GM12878 (cell line): ENCODE results near the gene GKN1. TPM values are rescaled to one million over a fixed set of nuclear protein-coding genes. Genes with fewer than 3 reads are reported as not detected.

Source experiments
- ATAC-seq: fragments of 200-7000 bp; cut with Tn5 transposase; 3 replicates; pipeline ENCODE4 v1.9.1; 2020; ENCODE audit warnings: mild to moderate bottlenecking, moderate library complexity
- BruUV-seq: library from RNA; stranded (reverse); fragments of 400-500 nt; replicated peaks from 2 replicates; lab custom pipeline; 2021; lab: Mats Ljungman, UMichigan
- CTCF ChIA-PET: fragments of 300-600 bp; sonication (Branson Sonifier 250); formaldehyde crosslinking; extraction: SDS; loops from one replicate; lab custom pipeline; 2021; ENCODE audit warnings: inconsistent platforms; lab: Yijun Ruan, JAX
- POLR2A ChIA-PET: fragments of 350-600 bp; formaldehyde crosslinking; extraction: SDS; loops from one replicate; lab custom pipeline; 2021; ENCODE audit warnings: inconsistent platforms; lab: Charles Lee
- RAD21 ChIA-PET: fragments of 300-600 bp; sonication (Branson Sonifier 250); formaldehyde crosslinking; loops from one replicate; lab custom pipeline; 2023; ENCODE audit warnings: antibody characterized with exemption; ENCODE audit not compliant: unreplicated experiment; lab: Charles Lee
- SMC1A ChIA-PET: fragments of 300-600 bp; sonication (Branson Sonifier 250); formaldehyde crosslinking; loops from one replicate; lab custom pipeline; 2023; ENCODE audit not compliant: unreplicated experiment, uncharacterized antibody; lab: Charles Lee
- DNase-seq: peaks from one replicate; pipeline ENCODE4 v3.0.0-alpha.2; 2011; ENCODE audit warnings: low read depth, low spot score
- FAIRE-seq: peaks from 3 replicates; lab custom pipeline; 2011; peaks lifted over from hg19 to GRCh38; lab: Jason Lieb, UNC
- H2AFZ ChIP-seq: 2 replicates; pipeline ENCODE4 v1.6.0; 2011; ENCODE audit warnings: low read depth, low read length, control low read depth; ENCODE audit not compliant: control insufficient read depth
- H3K27ac ChIP-seq: 2 replicates; pipeline ENCODE4 v1.5.1; 2011; ENCODE audit warnings: control low read depth; ENCODE audit not compliant: control insufficient read depth, insufficient read depth
- H3K27me3 ChIP-seq, 2 experiments: replicated peaks in 1 of 2; 2 replicates each; pipeline versions ENCODE4 v1.6.0 to v1.6.1; 2011; ENCODE audit warnings: low read length in 1 of 2; ENCODE audit not compliant: control insufficient read depth in 2 of 2, insufficient read depth in 2 of 2
- H3K36me3 ChIP-seq, 2 experiments: 2 replicates each; pipeline ENCODE4 v1.5.1; 2011; ENCODE audit warnings: low read length in 1 of 2; ENCODE audit not compliant: control insufficient read depth in 2 of 2, insufficient read depth in 2 of 2
- H3K4me1 ChIP-seq: 2 replicates; pipeline ENCODE4 v1.6.1; 2011; ENCODE audit warnings: mild to moderate bottlenecking, low read length, moderate library complexity, mixed read lengths; ENCODE audit not compliant: control insufficient read depth, insufficient read depth
- H3K4me2 ChIP-seq: 2 replicates; pipeline ENCODE4 v1.6.0; 2011; ENCODE audit warnings: control low read depth; ENCODE audit not compliant: control insufficient read depth, insufficient read depth
- H3K4me3 ChIP-seq: fragments of 200-600 bp; sonication (generic); 2 replicates; pipeline ENCODE4 v1.5.1; 2016
- H3K79me2 ChIP-seq: 2 replicates; pipeline ENCODE4 v1.6.0; 2011; ENCODE audit warnings: low read length; ENCODE audit not compliant: control insufficient read depth, insufficient read depth
- H3K9ac ChIP-seq: 2 replicates; pipeline ENCODE4 v1.8.0; 2011; ENCODE audit warnings: low read length, control low read depth, mixed read lengths; ENCODE audit not compliant: control insufficient read depth, insufficient read depth
- H3K9me3 ChIP-seq: replicated peaks from 3 replicates; pipeline ENCODE4 v1.5.1; 2011; ENCODE audit warnings: mild to moderate bottlenecking, low read length; ENCODE audit not compliant: control insufficient read depth, insufficient read depth
- H4K20me1 ChIP-seq: 2 replicates; pipeline ENCODE4 v1.6.0; 2011; ENCODE audit not compliant: control insufficient read depth, insufficient read depth
- CEBPZ ChIP-seq: fragments of 150-350 bp; IDR thresholded peaks from 2 replicates; pipeline ENCODE4 v1.6.1; 2016; ENCODE audit warnings: low read depth, low read length
- MEF2A ChIP-seq: IDR thresholded peaks from 2 replicates; pipeline ENCODE4 v1.6.1; 2011; ENCODE audit warnings: low read depth, mild to moderate bottlenecking, low read length, moderate library complexity; ENCODE audit not compliant: insufficient read depth
- MLLT1 ChIP-seq: fragments of 450-650 bp; IDR thresholded peaks from 2 replicates; pipeline ENCODE4 v1.6.1; 2016; ENCODE audit warnings: mild to moderate bottlenecking
- NFXL1 ChIP-seq: fragments of 450-650 bp; IDR thresholded peaks from 2 replicates; pipeline ENCODE4 v1.6.1; 2017; ENCODE audit warnings: antibody characterized with exemption, mild to moderate bottlenecking, borderline replicate concordance
- SMAD1 ChIP-seq: fragments of 450-650 bp; IDR thresholded peaks from 2 replicates; pipeline ENCODE4 v1.6.1; 2018; ENCODE audit warnings: mild to moderate bottlenecking, low read depth; ENCODE audit not compliant: partially characterized antibody
- TCF7 ChIP-seq: IDR thresholded peaks from 2 replicates; pipeline ENCODE4 v1.6.1; 2014; ENCODE audit warnings: antibody characterized with exemption, borderline replicate concordance
- WGBS: methylation state at CpG from one replicate; pipeline ENCODE4 v1.1.6; 2016; ENCODE audit warnings: low lambda C conversion rate; ENCODE audit not compliant: insufficient replicate concordance, insufficient coverage; ENCODE audit errors: missing lambda C conversion rate; 5-methylcytosine and 5-hydroxymethylcytosine counted together
- in situ Hi-C: fragments of 300-500 bp; cut with MboI; formaldehyde crosslinking; loops from 9 replicates; pipeline ENCODE4 v1.14.3; 2018; ENCODE audit warnings: mixed read lengths
- intact Hi-C: fragments of 100-400 bp; cut with micrococcal nuclease; formaldehyde crosslinking; loops from one replicate; pipeline ENCODE4 v1.14.2; 2022; ENCODE audit not compliant: unreplicated experiment
- polyA plus RNA-seq, 11 experiments: library from polyadenylated mRNA; depleted of rRNA in 4 of 11; unstranded in 6 of 11; stranded (reverse) in 5 of 11; fragments of >200 nt; fragmentation: Nextera tagmentation in 4 of 11; fragmentation: Illumina TruSeq in 1 of 11; extraction: Ambion mirVana in 4 of 11; extraction: Trizol in 1 of 11; gene quantifications; 1 replicate in 1 of 11; 2 replicates in 10 of 11; pipeline versions ENCODE4 v1.2.1 to v1.2.3, GENCODE V29; 2011 to 2016; ENCODE audit warnings: inconsistent platforms in 2 of 11, missing spikeins in 2 of 11, low read depth in 1 of 11
- total RNA-seq, 4 experiments: library from RNA; depleted of rRNA in 3 of 4; stranded (reverse); fragments of >200 nt in 3 of 4; fragmentation: Illumina TruSeq in 1 of 4; extraction: Trizol in 1 of 4; gene quantifications; 2 replicates each; pipeline versions ENCODE4 v1.2.1 to v1.2.3, GENCODE V29; 2013 to 2021

GKN1 gene
- total and polyA plus RNA-seq, 10 of the 15 experiments (the other 5 are each of a cell fraction or from before 2014, with no cell fraction given) = not detected

- ATAC-seq = no peak
- WGBS = 31% methylated on average over 4 of the region's 4 CpGs
- Histone ChIP-seq H3K79me2 (no peaks in the 10 kb centered on the region), H3K4me1 (no peaks in the 10 kb centered on the region)
- no TSS peak for BruUV-seq
- no peak for FAIRE-seq
- TF ChIP-seq NFXL1 = no peak
- TF ChIP-seq TCF7 = no peak
- TF ChIP-seq CEBPZ = no peak
- TF ChIP-seq SMAD1 = no peak
- TF ChIP-seq MEF2A = no peak
- TF ChIP-seq MLLT1 = no peak
- TF ChIP-seq, all 136 proteins: peak for 0
- Histone ChIP-seq H3K4me3 (no peak overlapping the region), H4K20me1 (no peaks in the 10 kb centered on the region), H3K36me3 (no peaks in the 10 kb centered on the region), H3K27me3 (peaks cover 0 to 2% of the 10 kb centered on the region in 2 experiments; a peak in 3 of 4 replicates), H3K9me3 (no peaks in the 10 kb centered on the region), H2AFZ (no peak overlapping the region), H3K4me2 (no peak overlapping the region), H3K9ac (no peak overlapping the region), H3K27ac (no peak overlapping the region)
- intact Hi-C loops (loop anchor here (5.0 kb wide), 1 partner anchor 439 kb away; no protein-coding TSS in a partner anchor), in situ Hi-C loops (no loop called here)
- ChIA-PET SMC1A (interaction anchor here (3.1 kb wide), 1 partner anchor 175 kb away, joined by 18 read pairs; no protein-coding TSS in a partner anchor), CTCF (interaction anchor here (0.6 to 3.5 kb wide), 9 partner anchors 16 to 464 kb away, joined by 3 to 30 read pairs (median 3); no protein-coding TSS in a partner anchor), RAD21 (interaction anchor here (0.6 to 3.1 kb wide), 3 partner anchors 175 to 917 kb away, joined by 3 to 20 read pairs (median 4); no protein-coding TSS in a partner anchor), POLR2A (no interaction called here)
- DNase-seq = no peak
Observed at GRCh38 chr2:68926796-68927195, 47.6 kb upstream of the GKN1 start.
